HG03520 (cell line): ENCODE data around the gene TNRC18.
"Not testable (repeated sequence)": the region's sequence is repeated elsewhere in the genome, so short reads cannot be mapped to it uniquely, and the experiment has no call there.

Experiments
- ATAC-seq: cut with Tn5 transposase; IDR thresholded peaks from one replicate; pipeline ENCODE4 v1.9.1; 2021; ENCODE audit warnings: mild to moderate bottlenecking, moderate library complexity; ENCODE audit not compliant: unreplicated experiment

The TNRC18 gene

DNA sequence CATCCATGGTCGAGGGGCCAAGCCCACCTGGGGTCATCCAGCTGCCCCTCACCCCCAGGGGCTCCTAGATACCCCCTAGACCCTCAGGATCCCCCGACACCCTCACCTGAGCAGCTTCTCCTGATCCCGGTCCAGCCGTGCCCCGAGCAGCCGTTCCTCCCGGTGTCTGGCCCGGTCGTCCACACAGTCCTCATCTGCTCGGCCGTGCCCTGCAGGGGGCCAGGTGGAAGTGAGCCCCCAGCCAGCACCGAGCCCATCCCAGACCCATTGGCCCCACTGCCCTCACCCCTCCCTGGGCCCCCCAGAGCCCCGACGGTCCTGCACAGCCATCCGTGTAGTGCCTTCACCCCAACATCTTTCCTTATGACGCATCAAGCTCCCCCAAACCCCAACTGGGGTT, 45.8 kb downstream of the TNRC18 start:
- ATAC-seq, result no peak

GRCh38 chr7:5377279-5377678, 46.4 kb downstream of the TNRC18 start:
- ATAC-seq, result no peak

DNA sequence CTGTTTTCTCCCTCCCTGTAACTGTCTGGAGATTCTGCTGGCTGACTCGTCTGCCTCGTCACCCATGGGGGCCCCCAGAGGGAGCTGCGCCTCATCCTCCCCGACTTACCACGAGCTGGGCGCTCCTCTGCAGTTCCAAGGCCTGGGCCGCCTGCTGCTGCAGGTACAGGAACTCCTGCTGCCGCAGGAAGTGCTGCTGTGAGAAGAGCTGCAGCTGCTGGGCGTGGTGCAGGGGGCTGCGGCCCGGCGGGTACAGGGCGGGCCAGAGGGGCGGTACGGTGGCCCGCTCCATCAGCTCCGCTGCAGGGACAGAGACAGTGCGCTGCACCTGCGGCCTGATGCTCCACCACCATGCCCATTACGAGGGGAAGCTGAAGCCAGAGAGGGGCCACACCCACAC, 47.7 kb downstream of the TNRC18 start:
- no peak for ATAC-seq

- ATAC-seq, result no peak
These were observed 49.2 kb downstream of the TNRC18 start for GRCh38 chr7:5374464-5374863.

DNA sequence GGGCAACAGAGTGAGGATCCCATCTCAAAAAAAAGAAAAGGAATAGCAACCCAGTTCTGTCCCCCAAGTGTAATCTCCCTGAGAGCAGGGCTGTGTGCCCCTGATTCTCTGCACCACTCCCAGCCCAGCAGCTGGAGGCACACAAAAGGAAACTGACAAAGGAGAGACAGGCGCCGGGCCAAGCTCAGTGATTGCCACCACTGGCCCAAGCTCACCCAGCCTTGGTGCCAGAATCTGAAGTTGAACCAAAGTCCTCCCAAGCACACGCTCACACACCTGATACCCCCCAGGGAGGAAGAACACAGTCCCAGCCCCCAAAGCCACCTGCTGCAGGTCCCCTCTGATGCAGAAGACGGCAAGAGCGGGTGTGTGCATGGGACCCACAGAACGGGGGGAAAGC, 50.3 kb downstream of the TNRC18 start:
- no peak for ATAC-seq

DNA sequence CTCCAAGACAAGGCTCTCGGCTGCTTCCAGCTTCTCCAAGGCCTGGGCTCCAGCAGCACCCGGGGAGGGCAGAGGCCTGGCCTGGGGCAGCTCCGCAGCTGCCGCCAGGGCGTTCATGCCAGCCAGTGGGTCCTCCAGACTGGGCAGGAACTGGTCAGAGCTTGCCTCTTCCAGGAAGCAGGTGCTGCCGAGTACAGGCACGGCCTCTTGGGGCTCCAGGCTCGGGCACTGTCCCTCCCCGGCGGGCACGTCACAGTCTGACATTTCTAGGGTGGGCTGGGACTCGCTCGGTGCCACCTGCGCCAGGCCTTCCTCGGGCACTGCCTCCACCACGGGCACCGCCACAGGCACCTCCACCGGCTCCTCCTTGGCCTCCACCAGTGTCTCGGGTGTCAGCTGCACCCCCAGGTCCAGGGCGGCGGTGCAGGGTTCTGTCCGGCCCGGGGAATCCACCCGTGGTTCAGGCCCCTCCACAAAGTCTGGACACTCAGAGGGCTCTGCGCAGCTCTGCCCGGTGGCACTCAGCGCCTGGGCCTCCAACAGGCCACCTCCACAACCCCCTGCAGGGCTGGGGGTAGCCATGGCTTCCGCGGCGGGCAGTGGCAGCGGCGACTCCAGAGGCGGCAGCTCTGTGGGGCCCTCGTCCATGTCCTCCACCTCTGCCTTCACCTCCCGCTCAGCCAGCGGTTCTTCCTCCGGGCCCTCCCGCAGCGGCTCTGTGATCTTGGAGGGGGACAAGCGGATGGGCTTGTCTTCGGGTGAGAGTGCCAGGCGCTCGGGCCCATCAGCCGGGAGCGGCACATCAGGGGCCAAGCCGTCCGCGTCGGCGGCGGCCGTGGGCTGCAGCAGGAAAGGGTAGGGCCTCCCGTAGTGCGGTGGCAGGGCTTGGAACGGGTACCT, 52.9 kb downstream of the TNRC18 start:
- no peak for ATAC-seq

DNA sequence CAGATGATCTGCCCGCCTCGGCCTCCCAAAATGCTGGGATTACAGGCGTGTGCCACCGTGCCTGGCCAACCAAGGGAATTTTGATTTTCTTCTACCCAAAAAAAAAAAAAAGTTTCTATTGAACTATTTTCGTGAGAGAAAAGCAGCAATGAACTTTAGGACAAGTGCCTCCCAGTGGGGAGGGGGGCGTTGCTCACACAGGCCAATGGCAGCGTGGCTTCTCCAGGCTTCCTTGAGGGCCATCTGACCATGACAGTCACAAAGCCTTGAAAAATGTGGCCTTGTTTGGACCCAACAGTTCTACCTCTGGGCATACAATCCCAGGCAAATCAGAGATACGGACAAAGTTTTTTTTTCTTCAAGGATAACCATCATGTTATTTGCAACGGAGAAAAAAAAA, 56.0 kb downstream of the TNRC18 start:
- no peak for ATAC-seq

GRCh38 chr7:5365976-5366625, 57.5 kb downstream of the TNRC18 start:
- ATAC-seq, result not testable (repeated sequence)

DNA sequence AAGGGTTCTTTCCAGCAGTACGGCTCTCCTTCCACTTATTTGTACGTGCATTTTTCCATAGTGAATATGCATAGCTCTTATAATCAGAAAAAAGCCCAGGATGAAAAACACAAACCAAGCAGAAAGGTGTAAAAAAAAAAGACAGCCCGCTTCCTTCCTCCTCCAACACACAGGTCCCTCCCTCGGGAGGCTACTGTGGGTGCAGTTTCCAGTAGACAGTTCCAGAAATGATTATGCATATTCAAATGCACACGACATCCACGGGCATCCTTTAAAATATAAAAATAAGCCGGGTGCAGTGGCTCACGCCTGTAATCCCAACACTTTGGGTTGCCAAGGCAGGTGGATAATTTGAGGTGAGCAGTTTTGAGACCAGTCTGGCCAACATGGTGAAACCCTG, 59.9 kb downstream of the TNRC18 start:
- ATAC-seq, result no peak

DNA sequence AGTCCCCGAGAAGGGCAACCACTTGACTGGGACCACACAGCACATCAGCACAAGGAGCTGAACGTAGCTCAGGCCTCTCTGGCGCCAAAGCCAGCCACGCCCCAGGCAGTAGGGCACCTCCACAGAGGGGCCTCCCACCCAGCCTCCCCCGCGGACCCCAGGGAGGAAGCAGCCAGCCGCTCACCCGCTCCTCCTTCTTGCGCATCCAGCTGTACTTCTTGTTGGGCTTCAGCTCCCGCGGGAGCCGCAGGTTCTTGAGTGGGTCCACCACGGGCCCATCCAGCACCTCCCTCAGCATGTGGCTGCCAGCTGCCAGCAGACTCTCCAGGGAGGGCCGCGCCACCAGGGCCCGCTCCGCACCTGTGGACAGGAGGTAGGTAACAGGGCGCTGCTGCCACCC, 61.2 kb downstream of the TNRC18 start:
- ATAC-seq, result no peak

DNA sequence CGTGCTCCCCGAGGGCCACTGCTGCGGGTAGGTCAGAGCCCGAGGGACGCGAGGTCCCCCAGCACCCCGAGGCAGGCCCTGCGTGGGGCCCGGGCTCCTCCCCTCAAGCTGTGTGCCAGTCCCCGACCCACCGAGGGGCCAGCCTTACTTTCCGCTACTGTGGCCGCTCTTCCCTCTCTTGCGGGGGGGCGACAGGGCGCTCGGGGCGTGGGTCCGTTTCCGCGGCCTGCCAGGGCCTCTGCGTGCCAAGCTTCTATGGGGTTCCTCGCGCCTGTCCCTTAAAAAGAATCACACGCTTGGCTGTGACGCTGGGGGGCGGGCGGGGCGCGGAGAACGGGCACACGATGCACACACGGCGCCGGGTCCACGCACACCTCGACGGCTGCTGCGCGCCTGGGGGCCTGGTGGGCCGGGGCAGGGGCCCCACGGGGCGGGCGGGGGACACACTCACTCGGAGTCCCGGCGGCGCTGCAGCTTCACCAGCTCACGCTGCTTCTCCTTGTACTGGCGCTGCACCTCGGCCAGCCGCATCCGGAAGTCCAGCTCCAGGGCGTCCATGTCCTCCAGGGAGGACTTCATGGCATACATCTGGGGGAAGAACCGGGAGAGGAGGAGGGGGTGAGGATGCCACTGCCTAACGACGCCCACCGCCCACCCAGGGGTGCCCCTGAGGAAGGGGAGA, 62.0 kb downstream of the TNRC18 start:
- ATAC-seq, result no peak

- no peak for ATAC-seq
These were observed 62.7 kb downstream of the TNRC18 start for GRCh38 chr7:5360971-5361370.

GRCh38 chr7:5360451-5360850, 63.2 kb downstream of the TNRC18 start:
- ATAC-seq, result no peak

DNA sequence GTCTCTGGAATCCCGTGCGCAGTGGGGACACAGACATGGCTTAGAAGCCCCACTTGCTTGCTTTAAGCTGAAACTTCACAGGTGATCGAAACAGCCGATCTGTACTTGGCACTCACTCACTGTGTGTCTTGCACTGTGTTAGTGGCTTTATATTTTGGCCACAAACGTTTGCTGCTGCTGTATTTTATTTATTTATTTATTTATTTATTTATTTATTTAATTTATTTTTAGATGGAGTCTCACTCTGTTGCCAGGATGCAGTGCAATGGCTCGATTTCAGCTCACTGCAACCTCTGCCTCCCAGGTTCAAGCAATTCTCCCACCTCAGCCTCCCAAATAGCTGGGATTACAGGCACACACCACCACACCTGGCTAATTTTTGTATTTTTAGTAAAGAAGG, 63.6 kb downstream of the TNRC18 start:
- ATAC-seq, result not testable (repeated sequence)

GRCh38 chr7:5359344-5359743, 64.3 kb downstream of the TNRC18 start:
- no peak for ATAC-seq

GRCh38 chr7:5357951-5358350, 65.7 kb downstream of the TNRC18 start:
- ATAC-seq, result no peak

DNA sequence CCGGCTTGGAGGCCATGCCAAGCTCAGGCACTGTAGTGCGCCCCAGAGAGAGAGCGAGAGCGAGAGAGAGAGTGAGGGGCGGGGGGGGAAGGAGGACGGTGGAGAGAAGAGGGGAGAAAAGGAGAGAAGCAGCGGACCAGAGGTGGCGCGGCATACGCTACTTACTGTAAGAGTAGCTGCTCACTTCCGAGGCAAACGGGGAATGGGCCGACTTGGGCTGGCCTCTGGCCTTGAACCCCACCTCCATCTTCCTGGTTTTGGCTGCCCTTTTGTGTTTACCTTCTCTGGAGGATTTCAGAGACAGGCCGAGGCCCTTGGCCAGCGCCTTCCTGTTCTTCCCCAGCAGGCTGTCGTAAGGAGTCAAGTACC, 66.9 kb downstream of the TNRC18 start:
- ATAC-seq, result no peak

GRCh38 chr7:5354460-5355232, 69.0 kb downstream of the TNRC18 start:
- no peak for ATAC-seq

DNA sequence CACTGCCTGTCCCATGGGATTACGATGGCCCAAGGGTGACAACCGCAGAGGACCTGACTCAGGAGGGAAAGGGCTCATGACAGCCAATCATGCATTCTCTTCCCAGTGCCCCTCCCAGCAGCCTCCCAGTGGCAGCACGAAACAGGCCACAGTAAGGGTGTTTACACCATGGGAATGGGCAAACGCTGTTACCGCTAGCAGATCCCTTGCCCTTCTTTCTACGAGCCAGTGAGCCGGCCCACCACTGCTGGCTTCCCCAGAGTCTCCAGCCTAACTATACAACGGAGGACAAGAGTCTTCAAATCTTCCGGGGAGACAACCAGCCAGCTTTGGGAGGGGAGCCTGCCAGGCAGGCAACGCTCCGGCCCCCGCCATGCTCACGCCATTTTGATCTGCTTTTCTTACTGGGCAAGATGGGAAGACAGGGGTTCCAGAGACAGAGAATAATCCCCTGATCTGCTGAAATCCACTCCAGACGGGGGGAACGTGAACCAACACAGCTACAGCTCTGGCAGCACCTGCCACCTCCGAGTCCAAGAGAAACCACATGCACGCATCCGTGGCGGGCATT, 71.1 kb downstream of the TNRC18 start:
- no peak for ATAC-seq

DNA sequence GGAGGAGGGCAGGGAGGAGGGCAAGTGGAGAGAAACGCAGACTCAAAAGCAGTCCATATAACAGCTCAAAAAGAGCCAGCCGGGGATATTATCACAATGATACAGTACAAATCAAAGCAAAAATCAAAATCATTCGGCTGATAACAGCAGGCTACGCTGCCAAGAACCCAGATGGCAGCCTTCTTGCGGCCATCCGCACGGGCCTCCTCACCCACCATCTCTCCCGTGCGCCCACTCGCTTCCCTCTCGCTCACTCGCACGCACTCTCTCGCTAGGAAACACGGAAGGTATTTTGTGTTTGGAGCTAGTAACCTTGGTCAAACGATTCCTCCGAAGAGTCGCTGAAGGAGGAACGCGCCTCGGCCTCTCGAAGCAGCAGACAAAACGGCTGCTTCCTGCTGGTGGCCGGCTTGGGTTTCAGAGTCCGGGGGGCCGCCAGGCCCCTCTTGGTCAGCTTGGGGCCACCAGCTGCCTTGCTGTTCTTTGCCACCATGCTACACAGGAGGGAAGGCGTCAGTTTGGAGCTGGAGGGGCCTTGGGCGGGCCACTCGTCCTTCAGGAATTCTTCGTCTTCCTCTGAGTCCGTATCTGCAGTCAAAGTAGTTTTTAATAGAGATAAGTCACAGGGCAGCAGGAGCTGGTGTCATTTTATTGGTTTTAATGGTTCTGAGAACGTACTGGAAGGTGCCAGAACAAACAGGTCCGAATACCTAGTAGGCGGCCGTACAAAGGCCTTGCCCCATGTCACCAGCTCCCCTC, 71.9 kb downstream of the TNRC18 start:
- ATAC-seq, result no peak
